SJSA1 (cell line): ENCODE data around the gene RMND1. TPM values are rescaled to one million over a fixed set of nuclear protein-coding genes. Genes with fewer than 3 reads are reported as not detected.
A peak's percentile ranks its signal among the peaks of the same experiment; 100 is the strongest.
"Not testable (repeated sequence)": the region's sequence is repeated elsewhere in the genome, so short reads cannot be mapped to it uniquely, and the experiment has no call there.

ENCODE experiments used
- DNase-seq, 2 experiments: peaks; one replicate each; pipeline ENCODE4 v3.0.0-alpha.2; 2015 to 2020; ENCODE audit warnings: low spot score in 2 of 2, low read depth in 1 of 2
- H3K27ac ChIP-seq: fragments of 250-450 bp; sonication (Bioruptor Pico); 2 replicates; pipeline ENCODE4 v1.5.1; 2020; ENCODE audit warnings: mild to moderate bottlenecking, moderate library complexity
- H3K27me3 ChIP-seq: fragments of 250-450 bp; sonication (Bioruptor Pico); replicated peaks from 2 replicates; pipeline ENCODE4 v1.5.1; 2020; ENCODE audit warnings: mild to moderate bottlenecking, moderate library complexity
- H3K36me3 ChIP-seq: fragments of 250-450 bp; sonication (Bioruptor Pico); 2 replicates; pipeline ENCODE4 v1.5.1; 2020; ENCODE audit warnings: mild to moderate bottlenecking
- H3K4me1 ChIP-seq: fragments of 250-450 bp; sonication (Bioruptor Pico); replicated peaks from 2 replicates; pipeline ENCODE4 v1.6.1; 2021; ENCODE audit warnings: mild to moderate bottlenecking
- H3K4me3 ChIP-seq: fragments of 250-450 bp; sonication (Bioruptor Pico); 2 replicates; pipeline ENCODE4 v1.5.1; 2020; ENCODE audit warnings: mild to moderate bottlenecking
- H3K9me3 ChIP-seq: fragments of 250-450 bp; sonication (Bioruptor Pico); replicated peaks from 2 replicates; pipeline ENCODE4 v1.5.1; 2020; ENCODE audit warnings: mild to moderate bottlenecking
- total RNA-seq: library from RNA; depleted of rRNA; stranded (reverse); fragments of >200 nt; shearing (Covaris generic); gene quantifications from 2 replicates; pipeline ENCODE4 v1.2.3, GENCODE V29; 2014

Gene RMND1
- total RNA-seq, 1 experiment from 2014 or later = 25.9 TPM

GRCh38 chr6:151393410-151393809 lies 58.5 kb downstream of the RMND1 start:
- no peak overlapping the region for H3K4me3 ChIP-seq
- H3K36me3 ChIP-seq = peaks cover 42% of the 10 kb centered on the region
- DNase-seq = no peak
- no peak overlapping the region for H3K27ac ChIP-seq
- peaks cover 23% of the 10 kb centered on the region for H3K4me1 ChIP-seq
- peaks cover 4% of the 10 kb centered on the region; the same call in 1 of the 2 replicates for H3K9me3 ChIP-seq
- H3K27me3 ChIP-seq = no peaks in the 10 kb centered on the region

- Histone ChIP-seq H3K4me3 (peak overlapping the region; percentile 98), H3K4me1 (peaks cover 30% of the 10 kb centered on the region), H3K36me3 (peaks cover 39% of the 10 kb centered on the region), H3K27me3 (no peaks in the 10 kb centered on the region), H3K27ac (0 out of 2 replicates have a peak overlapping the region, but pooled peaks have one; percentile 1), H3K9me3 (peaks cover 4% of the 10 kb centered on the region; the same call in 1 of the 2 replicates)
- no peak for DNase-seq
Measured at GRCh38 chr6:151392427-151392826, 59.5 kb downstream of the RMND1 start.

GRCh38 chr6:151391471-151392413 lies 60.2 kb downstream of the RMND1 start, which contains the start of gene ZBTB2:
TSS of gene ZBTB2 (minus strand) at chr6:151391559. CDS start at chr6:151373637, 17,922 bp downstream.
- peak; percentile 69 to 87 for DNase-seq
- H3K9me3 ChIP-seq = peaks cover 4% of the 10 kb centered on the region; the same call in 1 of the 2 replicates
- H3K4me1 ChIP-seq = peaks cover 31% of the 10 kb centered on the region
- H3K36me3 ChIP-seq = peaks cover 36% of the 10 kb centered on the region
- peak within 1 kb of the TSS; percentile 98 for H3K4me3 ChIP-seq
- H3K27ac ChIP-seq = peak within 1 kb of the TSS; percentile 94
- no peaks in the 10 kb centered on the region for H3K27me3 ChIP-seq

- peaks cover 31% of the 10 kb centered on the region for H3K4me1 ChIP-seq
- H3K4me3 ChIP-seq = peak overlapping the region; percentile 98
- peak overlapping the region; percentile 94 for H3K27ac ChIP-seq
- DNase-seq = peak; percentile 76 to 84
- peaks cover 4% of the 10 kb centered on the region; the same call in 1 of the 2 replicates for H3K9me3 ChIP-seq
- H3K27me3 ChIP-seq = no peaks in the 10 kb centered on the region
- H3K36me3 ChIP-seq = peaks cover 33% of the 10 kb centered on the region
Measured at GRCh38 chr6:151390851-151391470, 61.0 kb downstream of the RMND1 start.

- peaks cover 4% of the 10 kb centered on the region; the same call in 1 of the 2 replicates for H3K9me3 ChIP-seq
- peak overlapping the region; percentile 98 for H3K4me3 ChIP-seq
- H3K27ac ChIP-seq = peak overlapping the region; percentile 94
- DNase-seq = peak; percentile 98 to 100
- H3K36me3 ChIP-seq = peaks cover 31% of the 10 kb centered on the region
- H3K4me1 ChIP-seq = peaks cover 31% of the 10 kb centered on the region
- no peaks in the 10 kb centered on the region for H3K27me3 ChIP-seq
Measured at GRCh38 chr6:151390276-151390850, 61.6 kb downstream of the RMND1 start.

GRCh38 chr6:151389618-151390275 lies 62.2 kb downstream of the RMND1 start:
- Histone ChIP-seq H3K4me3 (peak overlapping the region; percentile 98), H3K27ac (peak overlapping the region; percentile 93), H3K27me3 (no peaks in the 10 kb centered on the region), H3K9me3 (peaks cover 4% of the 10 kb centered on the region; the same call in 1 of the 2 replicates), H3K36me3 (peaks cover 25% of the 10 kb centered on the region), H3K4me1 (peaks cover 31% of the 10 kb centered on the region)
- DNase-seq = peak; percentile 62 to 83

- H3K9me3 ChIP-seq = peaks cover 4% of the 10 kb centered on the region; the same call in 1 of the 2 replicates
- peak overlapping the region; percentile 98 for H3K4me3 ChIP-seq
- H3K27ac ChIP-seq = peak overlapping the region; percentile 93
- peaks cover 31% of the 10 kb centered on the region for H3K4me1 ChIP-seq
- peaks cover 32% of the 10 kb centered on the region for H3K36me3 ChIP-seq
- DNase-seq = no peak
- H3K27me3 ChIP-seq = no peaks in the 10 kb centered on the region
Measured at GRCh38 chr6:151388997-151389617, 62.8 kb downstream of the RMND1 start.

- no peaks in the 10 kb centered on the region for H3K27me3 ChIP-seq
Measured at GRCh38 chr6:151388236-151388635, 63.7 kb downstream of the RMND1 start.

GRCh38 chr6:151387175-151387970 lies 64.6 kb downstream of the RMND1 start:
- H3K9me3 ChIP-seq = peaks cover 4% of the 10 kb centered on the region; the same call in 1 of the 2 replicates
- no peak overlapping the region for H3K27ac ChIP-seq
- no peak for DNase-seq
- peaks cover 22% of the 10 kb centered on the region for H3K36me3 ChIP-seq
- peaks cover 24% of the 10 kb centered on the region for H3K4me1 ChIP-seq
- no peaks in the 10 kb centered on the region for H3K27me3 ChIP-seq
- no peak overlapping the region for H3K4me3 ChIP-seq

More at GRCh38 chr6:151388236-151388635, 63.7 kb downstream of the RMND1 start:
- Histone ChIP-seq H3K9me3 (peaks cover 4% of the 10 kb centered on the region; the same call in 1 of the 2 replicates), H3K4me1 (peaks cover 31% of the 10 kb centered on the region), H3K4me3 (no peak overlapping the region), H3K36me3 (peaks cover 30% of the 10 kb centered on the region), H3K27ac (no peak overlapping the region)
- no peak for DNase-seq

GRCh38 chr6:151385177-151385576 lies 66.7 kb downstream of the RMND1 start:
- Histone ChIP-seq H3K27me3 (no peaks in the 10 kb centered on the region), H3K4me3 (no peak overlapping the region), H3K4me1 (peaks cover 16% of the 10 kb centered on the region), H3K27ac (no peak overlapping the region), H3K9me3 (no peaks in the 10 kb centered on the region), H3K36me3 (peaks cover 23% of the 10 kb centered on the region)
- DNase-seq = no peak

- no peak for DNase-seq
- Histone ChIP-seq H3K4me1 (peaks cover 15% of the 10 kb centered on the region), H3K27ac (no peak overlapping the region), H3K9me3 (no peaks in the 10 kb centered on the region), H3K27me3 (no peaks in the 10 kb centered on the region), H3K4me3 (no peak overlapping the region), H3K36me3 (peaks cover 19% of the 10 kb centered on the region)
Measured at GRCh38 chr6:151384151-151384550, 67.8 kb downstream of the RMND1 start.

- not testable (repeated sequence) for H3K4me1 ChIP-seq, H3K4me3 ChIP-seq, H3K27me3 ChIP-seq, DNase-seq, H3K27ac ChIP-seq, H3K9me3 ChIP-seq
- peaks cover 13% of the 10 kb centered on the region for H3K36me3 ChIP-seq
Measured at GRCh38 chr6:151382631-151383030, 69.3 kb downstream of the RMND1 start.
